Liver (tissue), 9 donors: ENCODE measurements around the gene RBM42. TPM values are rescaled to one million over a fixed set of nuclear protein-coding genes. Genes with fewer than 3 reads are reported as not detected.

Experiments
- DNase-seq: peaks from one replicate; pipeline ENCODE4 v3.0.0-alpha.2; 2017; ENCODE audit warnings: low spot score
- H3K27ac ChIP-seq, 2 donors: one replicate each; pipeline ENCODE4 v1.7.0; 2013; ENCODE audit warnings: inconsistent platforms in 2 of 2, low read length in 2 of 2, control low read depth in 1 of 2, low read depth in 1 of 2, mild to moderate bottlenecking in 1 of 2
- H3K27me3 ChIP-seq, 4 donors: one replicate each; pipeline versions ENCODE4 v1.6.1 to v1.7.0; 2013; ENCODE audit warnings: low read length in 3 of 4, inconsistent platforms in 1 of 4, mild to moderate bottlenecking in 1 of 4, moderate library complexity in 1 of 4; ENCODE audit not compliant: control insufficient read depth in 4 of 4, insufficient read depth in 4 of 4
- H3K36me3 ChIP-seq, 4 donors: one replicate each; pipeline versions ENCODE4 v1.6.1 to v1.7.0; 2013; ENCODE audit warnings: low read length in 3 of 4, mild to moderate bottlenecking in 3 of 4, low read depth in 1 of 4, moderate library complexity in 1 of 4; ENCODE audit not compliant: control insufficient read depth in 4 of 4, insufficient read depth in 3 of 4
- H3K4me1 ChIP-seq, 4 donors: one replicate each; pipeline versions ENCODE4 v1.6.1 to v1.7.0; 2013; ENCODE audit warnings: low read length in 3 of 4, mild to moderate bottlenecking in 3 of 4, moderate library complexity in 1 of 4; ENCODE audit not compliant: control insufficient read depth in 4 of 4, insufficient read depth in 4 of 4
- H3K4me3 ChIP-seq, 3 donors: one replicate each; pipeline versions ENCODE4 v1.6.1 to v1.7.0; 2013; ENCODE audit warnings: low read length in 3 of 3, control low read depth in 1 of 3, low read depth in 1 of 3, mild to moderate bottlenecking in 1 of 3
- H3K9ac ChIP-seq, 2 donors: one replicate each; pipeline ENCODE4 v1.7.0; 2013; ENCODE audit warnings: low read length in 2 of 2, mild to moderate bottlenecking in 2 of 2, moderate library complexity in 2 of 2, control low read depth in 1 of 2, low read depth in 1 of 2
- H3K9me3 ChIP-seq, 4 donors: one replicate each; pipeline versions ENCODE4 v1.6.1 to v1.7.0; 2013; ENCODE audit warnings: low read length in 3 of 4; ENCODE audit not compliant: control insufficient read depth in 4 of 4
- EGR1 ChIP-seq, 2 donors: IDR thresholded peaks; 2 replicates each; pipeline ENCODE4 v1.6.1; 2016 to 2018; ENCODE audit warnings: antibody characterized with exemption in 2 of 2, low read depth in 2 of 2
- FOXA1 ChIP-seq: IDR thresholded peaks from 2 replicates; pipeline ENCODE4 v1.6.1; 2016; ENCODE audit warnings: antibody characterized with exemption
- FOXA2 ChIP-seq: IDR thresholded peaks from 2 replicates; pipeline ENCODE4 v1.6.1; 2016; ENCODE audit warnings: antibody characterized with exemption
- GABPA ChIP-seq, 2 donors: IDR thresholded peaks in 1 of 2; conservative IDR thresholded peaks in 1 of 2; 2 replicates each; pipeline ENCODE4 v1.6.1; 2016; ENCODE audit warnings: antibody characterized with exemption in 2 of 2, mild to moderate bottlenecking in 1 of 2, moderate library complexity in 1 of 2
- HNF4A ChIP-seq, 2 donors: conservative IDR thresholded peaks; 2 replicates each; pipeline ENCODE4 v1.6.1; 2016; ENCODE audit warnings: antibody characterized with exemption in 2 of 2, mild to moderate bottlenecking in 2 of 2
- HNF4G ChIP-seq: IDR thresholded peaks from 2 replicates; pipeline ENCODE4 v1.6.1; 2016; ENCODE audit warnings: antibody characterized with exemption
- JUND ChIP-seq, 2 donors: IDR thresholded peaks; 2 replicates each; pipeline ENCODE4 v1.6.1; 2016; ENCODE audit warnings: antibody characterized with exemption in 2 of 2
- NR2F2 ChIP-seq: IDR thresholded peaks from 2 replicates; pipeline ENCODE4 v1.6.1; 2016; ENCODE audit warnings: antibody characterized with exemption
- RAD21 ChIP-seq, 2 donors: IDR thresholded peaks; 2 replicates each; pipeline ENCODE4 v1.6.1; 2016; ENCODE audit warnings: antibody characterized with exemption in 2 of 2, mild to moderate bottlenecking in 2 of 2
- RXRA ChIP-seq, 2 donors: IDR thresholded peaks; 2 replicates each; pipeline ENCODE4 v1.6.1; 2017 to 2018; ENCODE audit warnings: antibody characterized with exemption in 2 of 2, mild to moderate bottlenecking in 1 of 2
- SP1 ChIP-seq: IDR thresholded peaks from 2 replicates; pipeline ENCODE4 v1.6.1; 2018; ENCODE audit warnings: antibody characterized with exemption, mild to moderate bottlenecking
- TAF1 ChIP-seq: conservative IDR thresholded peaks from 2 replicates; pipeline ENCODE4 v1.6.1; 2016; ENCODE audit warnings: antibody characterized with exemption, mild to moderate bottlenecking
- YY1 ChIP-seq: IDR thresholded peaks from 2 replicates; pipeline ENCODE4 v1.6.1; 2016; ENCODE audit warnings: antibody characterized with exemption, mild to moderate bottlenecking
- WGBS: extraction: QIAGEN DNeasy Blood & Tissue Kit; methylation state at CpG from one replicate; pipeline ENCODE4 v1.1.7; 2013; 5-methylcytosine and 5-hydroxymethylcytosine counted together
- polyA plus RNA-seq, 2 donors: library from polyadenylated mRNA; stranded (reverse) in 1 of 2; unstranded in 1 of 2; fragments of 200-250 nt in 1 of 2; fragments of >200 nt in 1 of 2; fragmentation: Nextera tagmentation in 1 of 2; extraction: Ambion mirVana in 1 of 2; gene quantifications; one replicate each; pipeline versions ENCODE4 v1.2.1 to v1.2.3, GENCODE V29; 2013 to 2015
- total RNA-seq, 2 donors: library from RNA; depleted of rRNA; stranded (reverse); fragments of >200 nt; gene quantifications; one replicate each; pipeline ENCODE4 v1.2.3, GENCODE V29; 2014
- TF ChIP-seq, protein P1 (sequence below): IDR thresholded peaks from 2 replicates; pipeline ENCODE4 v1.6.1; 2016; ENCODE audit warnings: antibody characterized with exemption, mild to moderate bottlenecking
- TF ChIP-seq, protein P2 (sequence below): IDR thresholded peaks from 2 replicates; pipeline ENCODE4 v1.6.1; 2016; ENCODE audit warnings: antibody characterized with exemption
- TF ChIP-seq, protein P3 (sequence below): IDR thresholded peaks from 2 replicates; pipeline ENCODE4 v1.6.1; 2016; ENCODE audit warnings: antibody characterized with exemption
- donor health status: healthy.
- donor health status: healthy.
- donor health status: healthy.
- donor health status: healthy.
- donor health status: healthy.

The RBM42 gene
- total and polyA plus RNA-seq, 4 donors, result 17.8 to 34.7 (median 20.1) TPM

DNA sequence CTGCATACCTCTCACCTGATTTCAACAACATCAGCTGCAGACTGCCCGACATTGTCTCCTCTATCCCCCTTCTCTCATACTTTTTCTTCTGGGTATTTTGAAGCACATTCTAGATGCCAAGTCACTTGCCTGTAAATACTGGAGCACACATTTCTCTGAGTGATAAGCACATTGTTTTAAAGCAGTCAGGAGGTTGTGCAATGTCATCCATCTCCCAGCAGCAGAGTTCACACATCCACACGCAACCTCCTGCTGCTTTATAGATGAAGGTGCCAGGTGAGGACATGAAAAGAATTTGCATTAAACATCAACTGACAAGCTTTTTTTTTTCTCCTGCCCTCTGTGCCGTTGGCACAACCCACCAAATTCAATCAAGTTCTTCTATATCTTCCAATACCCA, 43.0 kb downstream of the RBM42 start:
- Histone ChIP-seq H3K4me1 (peaks cover 0 to 6% (median 2%) of the 10 kb centered on the region in 4 donors), H3K27me3 (no peaks in the 10 kb centered on the region), H3K9ac (no peak overlapping the region), H3K36me3 (no peaks in the 10 kb centered on the region), H3K4me3 (no peak overlapping the region), H3K27ac (no peak overlapping the region), H3K9me3 (no peaks in the 10 kb centered on the region)
- WGBS, result 21% methylated on average over 3 of the region's 3 CpGs
- no peak for TF ChIP-seq EGR1 (IDR thresholded peaks at IDR 0.05; ENCODE audit: low read depth in 2 of 2)
- TF ChIP-seq FOXA2, result no peak
- no peak for TF ChIP-seq RAD21 (IDR thresholded peaks at IDR 0.05)
- no peak for DNase-seq

DNA sequence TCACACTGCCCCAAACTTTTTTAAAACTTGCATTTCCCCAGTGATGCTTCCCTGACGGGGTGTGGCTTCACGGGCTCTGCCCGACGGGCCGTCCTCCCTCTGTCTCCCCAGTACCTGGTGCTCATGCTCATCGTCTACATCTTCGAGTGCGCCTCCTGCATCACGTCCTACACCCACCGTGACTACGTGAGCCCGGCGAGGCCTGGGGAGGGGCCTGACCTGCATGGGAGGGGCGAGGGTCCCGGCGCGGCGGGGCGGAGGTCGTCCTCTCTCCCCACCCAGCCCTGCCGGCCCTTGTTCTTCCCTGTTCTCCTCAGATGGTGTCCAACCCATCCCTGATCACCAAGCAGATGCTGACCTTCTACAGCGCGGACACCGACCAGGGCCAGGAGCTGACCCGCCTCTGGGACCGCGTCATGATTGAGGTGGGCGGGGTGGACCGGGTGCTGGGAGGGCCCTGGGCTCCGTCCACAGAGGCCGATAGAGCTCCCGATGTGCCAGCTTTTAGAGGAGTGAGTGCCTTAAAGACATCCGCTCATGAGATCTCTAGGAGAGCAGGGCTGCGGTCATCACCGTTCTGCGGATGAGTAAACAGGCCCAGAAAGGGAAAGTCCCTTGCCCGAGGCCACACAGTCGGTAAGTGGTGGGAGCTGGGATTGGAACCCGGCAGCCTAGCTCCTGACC, 44.4 kb downstream of the RBM42 start:
- peak; percentile 47 for DNase-seq

DNA sequence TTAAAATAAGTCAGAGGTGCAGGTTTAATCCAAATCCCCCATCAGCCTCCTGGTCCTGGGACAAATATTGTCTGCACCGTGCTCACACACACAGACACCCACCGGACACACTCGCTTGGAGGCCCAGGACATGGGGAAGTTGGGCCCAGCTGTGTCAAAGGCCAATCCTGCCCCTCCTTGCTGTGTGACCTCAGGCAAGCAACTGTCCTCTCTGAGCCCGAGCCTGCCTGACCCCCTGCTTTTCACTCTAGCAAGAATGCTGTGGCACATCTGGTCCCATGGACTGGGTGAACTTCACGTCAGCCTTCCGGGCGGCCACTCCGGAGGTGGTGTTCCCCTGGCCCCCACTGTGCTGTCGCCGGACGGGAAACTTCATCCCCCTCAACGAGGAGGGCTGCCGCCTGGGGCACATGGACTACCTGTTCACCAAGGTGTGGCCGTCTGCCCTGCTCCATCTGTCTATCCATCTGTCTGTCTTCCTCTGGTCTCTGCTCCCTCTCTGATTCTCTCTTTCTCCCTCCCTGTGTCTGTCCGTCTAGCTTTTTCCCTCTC, 46.8 kb downstream of the RBM42 start:
- no peak overlapping the region for H3K27ac ChIP-seq
- H3K9me3 ChIP-seq, result no peaks in the 10 kb centered on the region
- no peak for TF ChIP-seq JUND (IDR thresholded peaks at IDR 0.05)
- TF ChIP-seq, protein P1, sequence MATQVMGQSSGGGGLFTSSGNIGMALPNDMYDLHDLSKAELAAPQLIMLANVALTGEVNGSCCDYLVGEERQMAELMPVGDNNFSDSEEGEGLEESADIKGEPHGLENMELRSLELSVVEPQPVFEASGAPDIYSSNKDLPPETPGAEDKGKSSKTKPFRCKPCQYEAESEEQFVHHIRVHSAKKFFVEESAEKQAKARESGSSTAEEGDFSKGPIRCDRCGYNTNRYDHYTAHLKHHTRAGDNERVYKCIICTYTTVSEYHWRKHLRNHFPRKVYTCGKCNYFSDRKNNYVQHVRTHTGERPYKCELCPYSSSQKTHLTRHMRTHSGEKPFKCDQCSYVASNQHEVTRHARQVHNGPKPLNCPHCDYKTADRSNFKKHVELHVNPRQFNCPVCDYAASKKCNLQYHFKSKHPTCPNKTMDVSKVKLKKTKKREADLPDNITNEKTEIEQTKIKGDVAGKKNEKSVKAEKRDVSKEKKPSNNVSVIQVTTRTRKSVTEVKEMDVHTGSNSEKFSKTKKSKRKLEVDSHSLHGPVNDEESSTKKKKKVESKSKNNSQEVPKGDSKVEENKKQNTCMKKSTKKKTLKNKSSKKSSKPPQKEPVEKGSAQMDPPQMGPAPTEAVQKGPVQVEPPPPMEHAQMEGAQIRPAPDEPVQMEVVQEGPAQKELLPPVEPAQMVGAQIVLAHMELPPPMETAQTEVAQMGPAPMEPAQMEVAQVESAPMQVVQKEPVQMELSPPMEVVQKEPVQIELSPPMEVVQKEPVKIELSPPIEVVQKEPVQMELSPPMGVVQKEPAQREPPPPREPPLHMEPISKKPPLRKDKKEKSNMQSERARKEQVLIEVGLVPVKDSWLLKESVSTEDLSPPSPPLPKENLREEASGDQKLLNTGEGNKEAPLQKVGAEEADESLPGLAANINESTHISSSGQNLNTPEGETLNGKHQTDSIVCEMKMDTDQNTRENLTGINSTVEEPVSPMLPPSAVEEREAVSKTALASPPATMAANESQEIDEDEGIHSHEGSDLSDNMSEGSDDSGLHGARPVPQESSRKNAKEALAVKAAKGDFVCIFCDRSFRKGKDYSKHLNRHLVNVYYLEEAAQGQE, result no peak
- no peak for TF ChIP-seq RXRA (IDR thresholded peaks at IDR 0.05)
- TF ChIP-seq YY1, result no peak
- no peak for TF ChIP-seq EGR1 (IDR thresholded peaks at IDR 0.05; ENCODE audit: low read depth in 2 of 2)
- no peak for TF ChIP-seq GABPA (IDR thresholded peaks at IDR 0.05 in 1 of 2, conservative IDR thresholded peaks at IDR 0.05 in 1 of 2)
- no peak for TF ChIP-seq HNF4A (conservative IDR thresholded peaks at IDR 0.05)
- no peak for TF ChIP-seq FOXA1
- TF ChIP-seq NR2F2, result no peak
- no peak for TF ChIP-seq HNF4G
- TF ChIP-seq FOXA2, result no peak
- TF ChIP-seq, protein P2, sequence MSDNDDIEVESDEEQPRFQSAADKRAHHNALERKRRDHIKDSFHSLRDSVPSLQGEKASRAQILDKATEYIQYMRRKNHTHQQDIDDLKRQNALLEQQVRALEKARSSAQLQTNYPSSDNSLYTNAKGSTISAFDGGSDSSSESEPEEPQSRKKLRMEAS, result no peak
- DNase-seq, result no peak
- 84% methylated on average over 15 of the region's 15 CpGs for WGBS
- no peak overlapping the region for H3K4me3 ChIP-seq
- no peak overlapping the region for H3K9ac ChIP-seq
- H3K36me3 ChIP-seq, result no peaks in the 10 kb centered on the region
- H3K27me3 ChIP-seq, result no peaks in the 10 kb centered on the region
- H3K4me1 ChIP-seq, result peaks cover 0 to 6% (median 2%) of the 10 kb centered on the region in 4 donors

More for the DNA sequence above, 44.4 kb downstream of the RBM42 start:
- H3K4me3 ChIP-seq, result peak overlapping the region in 1 of 3 donors; percentile 17
- no peaks in the 10 kb centered on the region for H3K36me3 ChIP-seq
- H3K4me1 ChIP-seq, result peaks cover 0 to 6% (median 2%) of the 10 kb centered on the region in 4 donors
- WGBS, result 9% methylated on average over 39 of the region's 39 CpGs
- TF ChIP-seq TAF1 (no peak), GABPA (IDR thresholded peaks at IDR 0.05 in 1 of 2, conservative IDR thresholded peaks at IDR 0.05 in 1 of 2) (no peak), FOXA1 (no peak), HNF4G (no peak), FOXA2 (no peak), SP1 (no peak), NR2F2 (no peak)
- TF ChIP-seq, protein P2, result no peak
- TF ChIP-seq, protein P3, sequence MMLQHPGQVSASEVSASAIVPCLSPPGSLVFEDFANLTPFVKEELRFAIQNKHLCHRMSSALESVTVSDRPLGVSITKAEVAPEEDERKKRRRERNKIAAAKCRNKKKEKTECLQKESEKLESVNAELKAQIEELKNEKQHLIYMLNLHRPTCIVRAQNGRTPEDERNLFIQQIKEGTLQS, result no peak
- no peak overlapping the region for H3K9ac ChIP-seq
- no peaks in the 10 kb centered on the region for H3K27me3 ChIP-seq
- H3K9me3 ChIP-seq, result no peaks in the 10 kb centered on the region
- H3K27ac ChIP-seq, result no peak overlapping the region
